ENCODE data around the gene BBS9.
"Not testable (repeated sequence)": the region's sequence is repeated elsewhere in the genome, so short reads cannot be mapped to it uniquely, and the experiment has no call there.

BBS9 gene

DNA sequence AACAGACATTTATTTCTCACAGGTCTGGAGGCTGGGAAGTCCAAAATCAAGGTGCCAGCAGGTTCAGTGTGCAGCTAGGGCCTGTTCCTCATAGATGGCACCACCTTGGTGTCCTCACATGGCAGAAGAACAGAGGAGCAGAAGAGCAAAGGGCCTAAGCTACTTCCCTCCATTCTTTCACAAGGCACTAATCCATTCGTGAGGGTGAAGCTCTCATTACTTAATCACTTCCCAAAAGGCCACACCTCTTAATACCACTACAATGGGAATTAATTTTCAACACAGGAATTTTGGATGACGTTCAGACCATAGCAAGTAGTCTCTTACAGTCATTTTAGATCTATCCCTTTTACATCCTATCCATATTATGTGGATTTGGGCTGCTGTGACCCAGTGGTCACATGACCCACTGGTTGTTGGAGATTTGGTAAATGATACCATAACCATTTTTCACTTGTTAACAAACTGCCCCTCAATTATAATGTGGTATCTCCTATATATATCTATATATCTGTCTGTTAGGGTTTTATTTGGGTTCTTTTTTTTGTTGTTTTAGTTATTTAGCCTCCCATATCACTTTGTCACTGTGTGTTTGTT lies 63.4 kb downstream of the BBS9 start:
- WGBS (ENCODE audit: insufficient coverage, insufficient read length): no CpG with 5 or more reads among the region's 2 CpGs

DNA sequence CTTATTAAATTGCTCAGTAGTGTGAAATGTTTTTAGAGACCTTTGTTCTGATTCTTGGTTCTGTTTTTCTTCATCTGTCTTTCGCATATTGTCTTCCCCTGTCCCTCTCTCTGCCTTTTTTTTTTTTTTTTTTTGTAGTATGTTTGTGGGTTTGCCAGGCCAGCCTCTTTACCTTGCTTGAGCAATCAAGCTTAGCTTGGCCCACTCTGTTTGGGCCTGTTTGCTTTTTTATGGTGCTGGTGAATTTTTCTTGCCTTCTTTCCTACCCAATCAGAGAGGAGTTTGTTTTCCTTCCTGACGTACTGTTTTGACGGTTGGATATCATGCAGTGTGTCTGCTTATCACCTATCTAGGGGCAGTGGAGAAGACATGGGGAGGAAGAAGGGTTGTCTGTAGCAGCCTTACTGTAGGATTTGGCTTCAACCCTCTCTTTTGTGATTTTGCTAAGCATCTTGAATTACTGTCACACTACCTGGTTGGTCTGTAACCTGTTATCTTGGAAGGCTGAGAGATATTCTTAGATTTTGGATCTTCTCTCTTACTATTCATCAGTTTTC lies 64.0 kb downstream of the BBS9 start:
- Histone ChIP-seq H3K27me3 (ENCODE audit: control insufficient read depth, insufficient read depth, low read length) (no peaks in the 10 kb centered on the region), H3K36me3 (ENCODE audit: control insufficient read depth, insufficient read depth, low read length) (no peaks in the 10 kb centered on the region), H3K27ac (ENCODE audit: low read length) (no peak overlapping the region), H3K4me1 (ENCODE audit: control insufficient read depth, insufficient read depth, low read length) (no peaks in the 10 kb centered on the region), H3K9me3 (ENCODE audit: control insufficient read depth, insufficient read depth, low read length) (no peaks in the 10 kb centered on the region), H3K4me3 (ENCODE audit: low read length) (no peak overlapping the region)
- no CpG with 5 or more reads among the region's 3 CpGs for WGBS (ENCODE audit: insufficient coverage, insufficient read length)
- DNase-seq (ENCODE audit: low read depth, low spot score): no peak

More for the DNA sequence above, 63.4 kb downstream of the BBS9 start:
- Histone ChIP-seq H3K4me3 (ENCODE audit: low read length) (no peak overlapping the region), H3K27ac (ENCODE audit: low read length) (no peak overlapping the region), H3K9me3 (ENCODE audit: control insufficient read depth, insufficient read depth, low read length) (no peaks in the 10 kb centered on the region), H3K4me1 (ENCODE audit: control insufficient read depth, insufficient read depth, low read length) (no peaks in the 10 kb centered on the region), H3K27me3 (ENCODE audit: control insufficient read depth, insufficient read depth, low read length) (no peaks in the 10 kb centered on the region), H3K36me3 (ENCODE audit: control insufficient read depth, insufficient read depth, low read length) (no peaks in the 10 kb centered on the region)
- DNase-seq (ENCODE audit: low read depth, low spot score): no peak

DNA sequence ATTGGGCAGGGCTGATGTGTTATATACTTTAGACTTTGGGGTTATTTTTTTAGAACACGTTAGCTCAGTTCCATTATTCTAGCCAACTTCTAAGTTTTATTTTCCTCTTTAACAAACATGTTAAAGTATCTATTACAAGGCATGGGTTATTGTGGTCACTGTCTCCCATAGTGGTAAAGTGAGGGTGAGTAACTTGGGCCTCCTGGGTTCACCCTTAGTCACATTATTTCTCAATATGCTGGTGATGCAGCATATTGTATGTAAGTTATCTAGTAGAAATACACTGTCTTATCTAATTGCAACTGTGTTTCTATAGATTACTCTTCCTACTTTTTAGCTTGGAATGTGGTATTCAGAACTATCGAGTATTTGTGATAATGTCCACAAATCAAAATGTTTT lies 65.9 kb downstream of the BBS9 start:
- H3K4me1 ChIP-seq (ENCODE audit: control insufficient read depth, insufficient read depth, low read length): no peaks in the 10 kb centered on the region
- DNase-seq (ENCODE audit: low read depth, low spot score): no peak
- H3K36me3 ChIP-seq (ENCODE audit: control insufficient read depth, insufficient read depth, low read length): no peaks in the 10 kb centered on the region
- H3K4me3 ChIP-seq (ENCODE audit: low read length): no peak overlapping the region
- H3K27me3 ChIP-seq (ENCODE audit: control insufficient read depth, insufficient read depth, low read length): no peaks in the 10 kb centered on the region
- WGBS (ENCODE audit: insufficient coverage, insufficient read length): no CpG with 5 or more reads among the region's 2 CpGs
- no peak overlapping the region for H3K27ac ChIP-seq (ENCODE audit: low read length)
- H3K9me3 ChIP-seq (ENCODE audit: control insufficient read depth, insufficient read depth, low read length): no peaks in the 10 kb centered on the region

DNA sequence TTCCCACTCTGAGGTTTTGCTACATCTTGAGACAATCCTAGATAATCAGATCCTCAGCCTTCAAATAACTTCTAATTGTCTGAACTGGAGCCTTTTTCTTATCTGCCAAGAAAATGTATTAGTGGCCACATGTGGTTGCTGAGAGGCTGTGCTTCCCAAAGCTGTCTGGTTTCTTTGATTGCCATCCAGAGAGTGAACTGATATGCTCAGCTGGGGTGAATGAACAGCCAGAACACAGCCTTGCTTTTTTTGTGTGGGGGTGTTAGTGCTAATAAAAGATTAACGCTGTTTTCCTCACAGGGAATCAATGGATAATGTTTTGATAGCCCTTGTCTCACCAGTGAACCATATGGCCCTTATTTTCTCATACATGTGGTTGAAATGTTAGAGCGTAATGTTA lies 66.9 kb downstream of the BBS9 start:
- DNase-seq (ENCODE audit: low read depth, low spot score): no peak
- Histone ChIP-seq H3K27me3 (ENCODE audit: control insufficient read depth, insufficient read depth, low read length) (no peaks in the 10 kb centered on the region), H3K27ac (ENCODE audit: low read length) (no peak overlapping the region), H3K4me3 (ENCODE audit: low read length) (no peak overlapping the region), H3K4me1 (ENCODE audit: control insufficient read depth, insufficient read depth, low read length) (no peaks in the 10 kb centered on the region), H3K9me3 (ENCODE audit: control insufficient read depth, insufficient read depth, low read length) (no peaks in the 10 kb centered on the region), H3K36me3 (ENCODE audit: control insufficient read depth, insufficient read depth, low read length) (no peaks in the 10 kb centered on the region)
- no CpG with 5 or more reads among the region's 2 CpGs for WGBS (ENCODE audit: insufficient coverage, insufficient read length)

DNA sequence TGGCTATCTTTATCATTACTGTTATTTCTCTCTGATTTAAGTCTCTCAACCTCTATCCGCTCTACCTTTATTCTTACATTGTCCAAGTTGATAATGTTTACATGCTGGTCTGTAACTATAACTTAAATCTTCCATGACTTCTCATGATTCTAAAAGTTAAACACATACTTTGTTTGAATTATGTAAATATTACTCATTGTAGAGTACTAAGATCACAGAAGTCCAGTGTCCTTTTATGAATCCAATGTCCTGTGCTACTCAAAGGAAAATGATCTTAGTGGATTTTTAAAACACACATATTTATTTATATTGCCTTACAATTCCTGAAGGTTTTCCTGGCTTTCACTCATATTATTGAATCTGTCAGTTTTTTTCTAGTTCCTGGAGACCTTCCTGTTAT lies 70.9 kb downstream of the BBS9 start:
- H3K4me3 ChIP-seq (ENCODE audit: low read length): no peak overlapping the region
- WGBS (ENCODE audit: insufficient coverage, insufficient read length): no CpG with 5 or more reads among the region's 1 CpG
- H3K4me1 ChIP-seq (ENCODE audit: control insufficient read depth, insufficient read depth, low read length): no peaks in the 10 kb centered on the region
- H3K27ac ChIP-seq (ENCODE audit: low read length): no peak overlapping the region
- H3K27me3 ChIP-seq (ENCODE audit: control insufficient read depth, insufficient read depth, low read length): no peaks in the 10 kb centered on the region
- no peaks in the 10 kb centered on the region for H3K9me3 ChIP-seq (ENCODE audit: control insufficient read depth, insufficient read depth, low read length)
- H3K36me3 ChIP-seq (ENCODE audit: control insufficient read depth, insufficient read depth, low read length): no peaks in the 10 kb centered on the region
- no peak for DNase-seq (ENCODE audit: low read depth, low spot score)

DNA sequence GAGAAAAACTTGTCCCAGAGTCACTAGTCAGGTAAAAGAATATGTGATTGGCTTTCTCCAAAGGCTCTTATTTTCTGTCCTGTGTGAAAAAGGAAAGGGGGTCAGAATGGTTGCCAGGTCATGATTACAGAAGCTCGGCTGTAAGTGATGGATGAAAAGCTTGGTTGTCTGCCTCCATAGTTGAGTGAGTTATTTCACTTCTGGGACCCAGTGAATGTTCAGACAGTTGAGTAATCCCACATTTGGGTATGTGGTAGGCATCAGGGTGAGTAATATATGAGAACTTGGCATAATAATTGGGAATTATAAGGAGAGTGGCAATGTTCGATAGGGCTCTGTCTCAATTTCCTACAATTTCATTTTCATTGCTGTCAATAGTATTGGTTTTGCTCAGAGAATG lies 72.5 kb downstream of the BBS9 start:
- Histone ChIP-seq H3K27ac (ENCODE audit: low read length) (no peak overlapping the region), H3K9me3 (ENCODE audit: control insufficient read depth, insufficient read depth, low read length) (no peaks in the 10 kb centered on the region), H3K4me1 (ENCODE audit: control insufficient read depth, insufficient read depth, low read length) (no peaks in the 10 kb centered on the region), H3K4me3 (ENCODE audit: low read length) (no peak overlapping the region), H3K36me3 (ENCODE audit: control insufficient read depth, insufficient read depth, low read length) (no peaks in the 10 kb centered on the region), H3K27me3 (ENCODE audit: control insufficient read depth, insufficient read depth, low read length) (no peaks in the 10 kb centered on the region)
- DNase-seq (ENCODE audit: low read depth, low spot score): no peak
- WGBS (ENCODE audit: insufficient coverage, insufficient read length): no CpG with 5 or more reads among the region's 2 CpGs

DNA sequence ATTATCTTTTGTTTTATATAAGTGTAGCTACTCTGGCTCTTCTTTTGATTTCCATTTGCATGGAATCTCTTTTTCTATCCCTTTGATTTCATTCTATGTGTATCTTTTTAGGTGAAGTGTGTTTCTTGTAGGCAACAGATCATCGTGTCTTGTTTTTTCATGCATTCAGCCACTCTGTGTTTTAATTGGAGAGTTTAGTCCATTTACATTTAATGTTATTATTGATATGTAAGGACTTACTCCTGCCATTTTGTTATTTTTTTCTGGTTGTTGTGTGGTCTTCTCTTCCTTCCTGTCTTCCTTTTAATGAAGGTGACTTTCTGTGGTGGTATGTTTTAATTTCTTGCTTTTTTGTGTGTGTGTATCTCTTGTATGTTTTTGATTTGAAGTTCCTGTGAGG lies 81.6 kb downstream of the BBS9 start:
- Histone ChIP-seq H3K9me3 (ENCODE audit: control insufficient read depth, insufficient read depth, low read length) (no peaks in the 10 kb centered on the region), H3K27ac (ENCODE audit: low read length) (no peak overlapping the region), H3K36me3 (ENCODE audit: control insufficient read depth, insufficient read depth, low read length) (no peaks in the 10 kb centered on the region), H3K4me3 (ENCODE audit: low read length) (no peak overlapping the region), H3K27me3 (ENCODE audit: control insufficient read depth, insufficient read depth, low read length) (no peaks in the 10 kb centered on the region), H3K4me1 (ENCODE audit: control insufficient read depth, insufficient read depth, low read length) (no peaks in the 10 kb centered on the region)
- WGBS (ENCODE audit: insufficient coverage, insufficient read length): no CpG with 5 or more reads among the region's 1 CpG
- DNase-seq (ENCODE audit: low read depth, low spot score): no peak

DNA sequence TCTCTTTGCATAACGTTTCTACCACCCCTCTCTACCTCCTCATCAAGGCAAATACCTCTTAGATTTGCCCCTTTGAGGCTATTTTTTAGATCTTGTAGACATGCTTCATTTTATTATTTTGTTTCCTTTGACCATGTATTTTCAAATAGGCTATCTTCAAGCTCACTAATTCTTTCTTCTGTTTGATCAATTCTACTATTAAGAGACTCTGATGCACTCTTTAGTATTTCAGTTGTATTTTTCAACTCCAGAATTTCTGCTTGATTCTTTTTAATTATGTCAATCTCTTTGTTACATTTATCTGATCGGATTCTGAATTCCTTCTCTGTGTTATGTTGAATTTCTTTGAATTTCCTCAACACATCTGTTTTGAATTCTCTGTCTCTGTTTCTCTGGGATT lies 82.8 kb downstream of the BBS9 start:
- WGBS (ENCODE audit: insufficient coverage, insufficient read length): no CpG with 5 or more reads among the region's 2 CpGs
- no peaks in the 10 kb centered on the region for H3K9me3 ChIP-seq (ENCODE audit: control insufficient read depth, insufficient read depth, low read length)
- no peaks in the 10 kb centered on the region for H3K27me3 ChIP-seq (ENCODE audit: control insufficient read depth, insufficient read depth, low read length)
- H3K4me3 ChIP-seq (ENCODE audit: low read length): no peak overlapping the region
- no peaks in the 10 kb centered on the region for H3K36me3 ChIP-seq (ENCODE audit: control insufficient read depth, insufficient read depth, low read length)
- no peak for DNase-seq (ENCODE audit: low read depth, low spot score)
- no peak overlapping the region for H3K27ac ChIP-seq (ENCODE audit: low read length)
- no peaks in the 10 kb centered on the region for H3K4me1 ChIP-seq (ENCODE audit: control insufficient read depth, insufficient read depth, low read length)

DNA sequence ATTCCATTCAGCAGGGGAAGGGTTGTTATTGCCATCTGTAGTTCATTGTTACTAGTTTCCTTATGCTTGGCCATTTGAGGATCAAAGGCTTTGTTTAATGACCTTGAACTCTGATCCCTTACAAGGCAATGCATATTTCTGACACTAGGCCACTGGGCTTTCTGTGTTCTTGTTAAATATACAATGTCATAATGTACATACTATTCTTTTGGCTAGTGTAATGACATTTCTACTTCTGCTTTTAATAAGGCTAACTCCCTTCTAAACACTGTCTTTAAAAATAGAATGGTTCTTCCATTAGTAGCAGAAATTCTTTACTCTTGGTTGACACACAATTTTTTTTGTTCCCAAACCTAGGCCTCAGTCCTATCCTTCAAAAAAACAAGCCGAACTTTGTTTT lies 86.6 kb downstream of the BBS9 start:
- Histone ChIP-seq H3K9me3 (ENCODE audit: control insufficient read depth, insufficient read depth, low read length) (no peaks in the 10 kb centered on the region), H3K4me3 (ENCODE audit: low read length) (no peak overlapping the region), H3K27me3 (ENCODE audit: control insufficient read depth, insufficient read depth, low read length) (no peaks in the 10 kb centered on the region), H3K36me3 (ENCODE audit: control insufficient read depth, insufficient read depth, low read length) (no peaks in the 10 kb centered on the region), H3K4me1 (ENCODE audit: control insufficient read depth, insufficient read depth, low read length) (no peaks in the 10 kb centered on the region), H3K27ac (ENCODE audit: low read length) (no peak overlapping the region)
- DNase-seq (ENCODE audit: low read depth, low spot score): no peak
- no CpG with 5 or more reads among the region's 1 CpG for WGBS (ENCODE audit: insufficient coverage, insufficient read length)

DNA sequence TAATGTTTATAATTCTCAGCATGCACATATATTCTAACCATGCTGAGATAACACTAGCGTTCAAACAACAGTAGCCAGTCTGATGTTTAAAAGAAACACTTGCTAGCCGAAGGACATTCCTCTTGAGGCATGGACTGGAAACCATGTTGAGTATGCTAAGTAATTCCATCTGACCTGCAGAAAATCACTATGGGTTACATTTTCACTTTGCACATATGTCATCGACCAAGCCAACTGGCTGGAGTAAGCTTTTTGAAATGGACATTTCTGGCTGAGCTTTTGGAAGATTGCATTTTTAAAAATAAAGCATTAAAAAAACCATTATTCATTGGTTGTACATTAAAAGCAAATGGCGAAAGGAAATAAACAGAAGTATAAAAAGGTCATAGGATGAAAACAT lies 88.2 kb downstream of the BBS9 start:
- no peaks in the 10 kb centered on the region for H3K27me3 ChIP-seq (ENCODE audit: control insufficient read depth, insufficient read depth, low read length)
- no peak overlapping the region for H3K27ac ChIP-seq (ENCODE audit: low read length)
- H3K4me3 ChIP-seq (ENCODE audit: low read length): no peak overlapping the region
- H3K36me3 ChIP-seq (ENCODE audit: control insufficient read depth, insufficient read depth, low read length): no peaks in the 10 kb centered on the region
- WGBS (ENCODE audit: insufficient coverage, insufficient read length): no CpG with 5 or more reads among the region's 4 CpGs
- no peak for DNase-seq (ENCODE audit: low read depth, low spot score)
- H3K9me3 ChIP-seq (ENCODE audit: control insufficient read depth, insufficient read depth, low read length): no peaks in the 10 kb centered on the region
- H3K4me1 ChIP-seq (ENCODE audit: control insufficient read depth, insufficient read depth, low read length): no peaks in the 10 kb centered on the region

DNA sequence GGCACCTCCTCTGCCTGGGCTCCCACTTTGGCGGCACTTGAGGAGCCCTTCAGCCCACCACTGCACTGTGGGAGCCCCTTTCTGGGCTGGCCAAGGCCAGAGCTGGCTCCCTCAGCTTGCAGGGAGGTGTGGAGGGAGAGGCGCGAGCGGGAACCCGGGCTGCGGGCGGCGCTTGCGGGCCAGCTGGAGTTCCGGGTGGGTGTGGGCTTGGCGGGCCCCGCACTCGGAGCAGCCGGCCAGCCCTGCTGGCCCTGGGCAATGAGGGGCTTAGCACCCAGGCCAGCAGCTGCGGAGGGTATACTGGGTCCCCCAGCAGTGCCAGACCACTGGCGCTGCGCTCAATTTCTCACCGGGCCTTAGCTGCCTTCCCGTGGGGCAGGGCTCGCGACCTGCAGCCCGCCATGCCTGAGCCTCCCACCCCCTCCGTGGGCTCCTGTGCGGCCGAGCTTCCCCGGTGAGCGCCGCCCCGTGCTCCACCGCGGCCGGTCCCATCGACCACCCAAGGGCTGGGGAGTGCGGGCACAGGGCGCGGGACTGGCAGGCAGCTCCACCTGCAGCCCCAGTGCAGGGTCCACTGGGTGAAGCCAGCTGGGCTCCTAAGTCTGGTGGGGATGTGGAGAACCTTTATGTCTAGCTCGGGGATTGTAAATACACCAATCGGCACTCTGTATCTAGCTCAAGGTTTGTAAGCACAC lies 89.6 kb downstream of the BBS9 start:
- not testable (repeated sequence) for H3K9me3 ChIP-seq (ENCODE audit: control insufficient read depth, insufficient read depth, low read length); DNase-seq (ENCODE audit: low read depth, low spot score); H3K4me3 ChIP-seq (ENCODE audit: low read length); H3K27ac ChIP-seq (ENCODE audit: low read length); H3K27me3 ChIP-seq (ENCODE audit: control insufficient read depth, insufficient read depth, low read length); H3K36me3 ChIP-seq (ENCODE audit: control insufficient read depth, insufficient read depth, low read length); H3K4me1 ChIP-seq (ENCODE audit: control insufficient read depth, insufficient read depth, low read length)
- WGBS (ENCODE audit: insufficient coverage, insufficient read length): no CpG with 5 or more reads among the region's 38 CpGs

Measured in iPS DF 6.9 (cell line).